ENCODE measurements around the gene MTG1.

MTG1 gene

GRCh38 chr10:133359554-133359971, 34.4 kb upstream of the MTG1 start:
- no peak for DNase-seq (ENCODE audit: low read depth)
- no peak overlapping the region for H3K4me3 ChIP-seq (ENCODE audit: low read depth, low read length)
- no peak for TF ChIP-seq CTCF (IDR thresholded peaks at IDR 0.05; ENCODE audit: low read depth, low read length, missing control alignments)
- in situ Hi-C loops (cut with HindIII; ENCODE audit: low sequenced_read_pairs), result no loop called here

GRCh38 chr10:133359972-133360610, 33.9 kb upstream of the MTG1 start:
- no peak for DNase-seq (ENCODE audit: low read depth)
- H3K4me3 ChIP-seq (ENCODE audit: low read depth, low read length), result no peak overlapping the region
- in situ Hi-C loops (cut with HindIII; ENCODE audit: low sequenced_read_pairs), result no loop called here

GRCh38 chr10:133361227-133361626, 32.7 kb upstream of the MTG1 start:
- TF ChIP-seq CTCF (IDR thresholded peaks at IDR 0.05; ENCODE audit: low read depth, low read length, missing control alignments), result no peak
- H3K4me3 ChIP-seq (ENCODE audit: low read depth, low read length), result no peak overlapping the region
- no peak for DNase-seq (ENCODE audit: low read depth)
- in situ Hi-C loops (cut with HindIII; ENCODE audit: low sequenced_read_pairs), result no loop called here

More at GRCh38 chr10:133359972-133360610, 33.9 kb upstream of the MTG1 start:
- TF ChIP-seq CTCF (IDR thresholded peaks at IDR 0.05; ENCODE audit: low read depth, low read length, missing control alignments), result no peak

DNA sequence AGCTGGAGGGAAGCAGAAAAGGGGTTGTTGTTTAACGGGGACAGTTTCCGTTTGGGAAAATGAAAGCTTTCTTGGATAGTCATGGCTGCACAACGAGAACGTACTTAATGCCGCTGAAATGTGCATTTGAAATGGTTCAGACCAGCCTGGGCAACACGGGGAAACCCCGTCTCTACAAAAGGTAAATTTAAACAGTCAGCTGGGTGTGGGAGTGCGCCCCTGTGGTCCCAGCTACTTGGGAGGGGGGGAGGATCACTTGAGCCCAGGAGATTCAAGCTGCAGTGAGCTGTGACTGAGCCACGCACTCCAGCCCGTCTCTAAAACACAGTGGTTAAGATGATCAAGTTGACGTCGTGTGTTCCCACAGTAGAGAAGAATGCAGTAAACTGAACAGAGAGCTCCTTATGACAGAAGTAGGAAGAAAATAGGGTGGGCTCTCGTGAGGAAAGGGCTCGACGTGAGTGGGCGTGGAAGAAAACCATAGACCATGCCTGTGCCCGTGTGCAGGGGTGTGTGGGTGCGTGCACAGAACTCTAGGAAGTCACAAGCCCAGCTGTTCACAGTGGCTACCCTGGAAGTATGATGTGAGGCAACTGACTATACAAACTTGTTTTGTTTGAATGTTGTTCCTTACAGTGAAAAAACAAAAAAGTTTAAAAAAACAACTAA, 32.0 kb upstream of the MTG1 start:
- in situ Hi-C loops (cut with HindIII; ENCODE audit: low sequenced_read_pairs), result no loop called here

GRCh38 chr10:133362846-133363245, 31.1 kb upstream of the MTG1 start:
- in situ Hi-C loops (cut with HindIII; ENCODE audit: low sequenced_read_pairs), result no loop called here
- no peak for DNase-seq (ENCODE audit: low read depth)
- no peak overlapping the region for H3K4me3 ChIP-seq (ENCODE audit: low read depth, low read length)
- TF ChIP-seq CTCF (IDR thresholded peaks at IDR 0.05; ENCODE audit: low read depth, low read length, missing control alignments), result no peak

More for the DNA sequence above, 32.0 kb upstream of the MTG1 start:
- no peak for TF ChIP-seq CTCF (IDR thresholded peaks at IDR 0.05; ENCODE audit: low read depth, low read length, missing control alignments)
- no peak overlapping the region for H3K4me3 ChIP-seq (ENCODE audit: low read depth, low read length)
- DNase-seq (ENCODE audit: low read depth), result no peak

- H3K4me3 ChIP-seq (ENCODE audit: low read depth, low read length), result no peak overlapping the region
- DNase-seq (ENCODE audit: low read depth), result no peak
- in situ Hi-C loops (cut with HindIII; ENCODE audit: low sequenced_read_pairs), result no loop called here
- TF ChIP-seq CTCF (IDR thresholded peaks at IDR 0.05; ENCODE audit: low read depth, low read length, missing control alignments), result no peak
Measured at GRCh38 chr10:133364645-133365431, 29.1 kb upstream of the MTG1 start.
